Measurements from ENCODE around the gene NOX5.

Gene NOX5

DNA sequence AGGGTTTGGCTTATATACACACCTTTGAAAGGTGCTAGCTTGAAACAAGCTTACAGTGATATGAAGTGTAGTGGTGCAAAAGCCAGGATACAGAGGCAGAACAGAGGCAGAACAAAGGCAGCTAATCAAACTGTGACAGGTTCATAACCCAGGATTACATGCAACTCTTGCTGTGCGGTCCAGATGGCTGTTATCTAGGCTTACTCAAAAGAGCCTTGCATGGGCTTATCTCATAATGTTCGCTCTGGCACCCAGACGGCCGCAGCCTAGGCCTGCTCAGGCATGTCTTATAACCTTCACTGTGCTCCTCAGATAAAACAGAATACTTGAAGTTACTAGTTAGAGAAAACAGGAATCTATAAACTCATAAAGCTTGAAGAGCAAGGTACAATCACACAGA is 22.8 kb upstream of the NOX5 start:
- DNase-seq (ENCODE audit: low read depth): no peak

DNA sequence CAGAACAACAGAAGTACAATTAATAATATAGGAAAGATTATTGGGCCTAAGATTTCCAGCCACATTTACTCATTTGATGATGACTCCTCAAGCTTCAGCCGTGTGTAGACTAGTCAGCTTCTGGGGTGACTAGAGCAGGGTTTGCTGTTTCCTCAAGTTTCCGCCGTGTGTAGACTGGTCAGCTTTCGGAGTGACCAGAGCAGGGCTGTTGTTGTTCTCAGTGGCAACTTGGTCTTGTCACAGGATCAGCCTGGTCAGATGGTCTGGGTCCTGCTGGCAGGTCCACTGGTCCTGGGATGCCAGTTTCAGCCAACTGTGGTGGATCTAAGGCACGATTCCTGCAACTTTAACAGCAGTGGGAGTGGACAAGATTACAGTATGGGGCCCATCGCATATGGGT is 21.8 kb upstream of the NOX5 start:
- no peak for DNase-seq (ENCODE audit: low read depth)

DNA sequence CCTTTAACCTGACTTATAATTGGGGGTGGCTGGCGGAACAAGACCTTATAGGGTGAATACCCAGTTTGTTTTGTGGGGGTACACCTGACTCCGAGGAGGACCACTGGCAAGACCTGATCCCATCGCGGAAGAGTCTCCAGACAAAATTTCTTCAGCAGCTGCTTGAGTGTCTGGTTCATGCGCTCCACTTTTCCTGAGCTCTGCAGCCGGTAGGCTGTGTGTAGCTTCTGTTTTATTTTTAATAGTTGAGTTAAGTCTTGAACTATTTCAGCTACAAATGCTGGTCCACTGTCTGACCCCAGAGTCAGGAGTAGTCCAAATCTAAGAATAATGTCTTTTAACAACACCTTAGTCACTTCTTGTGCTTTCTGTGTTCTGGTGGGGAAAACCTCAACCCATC is 21.2 kb upstream of the NOX5 start:
- DNase-seq (ENCODE audit: low read depth): no peak

- DNase-seq (ENCODE audit: low read depth): no peak
Measured at GRCh38 chr15:68994149-68994548, 20.3 kb upstream of the NOX5 start.

DNA sequence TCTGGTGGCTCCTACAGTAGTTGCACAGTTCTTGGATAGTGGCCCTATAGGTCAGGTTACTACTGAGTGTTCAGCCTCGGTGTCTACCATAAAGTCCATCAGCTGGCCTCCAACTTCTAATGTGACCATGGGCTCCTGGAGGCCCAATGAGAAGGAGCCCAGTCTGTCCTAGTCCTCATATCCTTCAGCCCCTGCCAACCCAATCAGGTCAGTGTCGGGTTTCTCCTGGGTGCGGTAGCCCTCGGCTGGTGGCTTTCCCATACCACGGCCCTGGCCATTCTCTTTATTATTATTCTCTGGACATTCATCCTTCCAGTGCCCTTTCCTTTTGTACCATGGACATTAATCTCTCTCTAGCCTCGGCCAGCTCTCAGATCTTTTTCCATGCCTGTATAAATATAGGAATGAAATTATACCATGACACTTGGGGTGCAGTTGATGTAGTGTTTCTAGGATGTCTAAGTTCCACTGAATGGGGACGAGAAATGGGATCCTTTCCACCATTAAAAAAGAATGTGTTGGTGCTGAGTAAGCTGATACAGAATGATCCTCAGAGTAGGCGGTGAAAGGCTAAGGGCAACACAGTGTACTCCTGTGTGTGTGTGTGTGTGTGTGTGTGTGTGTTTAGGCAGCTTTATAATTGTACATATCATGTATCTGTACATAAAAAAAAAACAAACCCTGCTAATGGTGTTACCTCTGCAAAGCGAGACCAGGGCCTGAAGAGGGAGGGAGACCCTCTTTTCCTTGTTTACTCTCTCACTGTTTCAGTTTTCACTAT is 19.3 kb upstream of the NOX5 start:
- no peak for DNase-seq (ENCODE audit: low read depth)

DNA sequence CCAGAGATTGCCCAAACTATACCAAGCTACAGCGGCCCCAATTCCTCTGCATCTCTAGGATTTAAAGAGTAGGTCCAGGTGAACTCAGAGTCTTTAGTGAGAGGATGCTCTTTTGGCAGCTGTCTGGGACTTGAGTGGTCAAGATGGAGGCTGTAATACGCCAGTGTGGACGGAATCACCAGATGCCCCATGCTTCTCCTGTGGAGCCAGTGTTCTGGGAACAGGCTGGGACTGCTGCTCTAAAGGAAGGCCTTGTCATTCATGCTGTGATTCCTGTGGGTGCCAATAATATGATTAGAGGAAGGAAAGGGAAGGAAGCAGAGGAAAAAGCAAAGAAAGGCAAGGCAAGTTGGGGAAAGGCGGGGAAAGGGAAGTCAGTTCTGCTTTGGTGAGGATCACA is 17.4 kb upstream of the NOX5 start:
- DNase-seq (ENCODE audit: low read depth): no peak

GRCh38 chr15:68997930-68998777 is 16.3 kb upstream of the NOX5 start:
- no peak for DNase-seq (ENCODE audit: low read depth)

GRCh38 chr15:68999091-68999490 is 15.4 kb upstream of the NOX5 start:
- DNase-seq (ENCODE audit: low read depth): no peak

DNA sequence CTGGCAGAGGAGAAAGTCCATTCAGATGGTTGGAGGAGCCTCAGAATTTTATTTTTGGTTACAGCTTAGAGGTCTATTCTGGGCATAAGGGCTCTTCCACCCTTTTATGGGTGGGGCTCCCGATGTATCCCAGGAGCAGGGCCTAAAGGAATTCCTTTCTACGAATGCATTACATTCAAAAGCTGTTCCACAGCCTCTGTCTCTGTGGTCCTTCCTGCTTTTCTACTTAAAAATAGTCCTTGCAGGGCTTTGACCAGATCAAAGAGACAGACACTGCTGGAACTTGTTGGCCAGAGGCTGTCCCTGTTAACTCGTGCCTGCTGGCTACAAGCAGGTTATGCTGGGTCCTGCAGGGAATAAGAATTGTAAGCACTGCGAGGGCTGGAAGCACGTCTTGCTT is 14.4 kb upstream of the NOX5 start:
- no peak for DNase-seq (ENCODE audit: low read depth)

DNA sequence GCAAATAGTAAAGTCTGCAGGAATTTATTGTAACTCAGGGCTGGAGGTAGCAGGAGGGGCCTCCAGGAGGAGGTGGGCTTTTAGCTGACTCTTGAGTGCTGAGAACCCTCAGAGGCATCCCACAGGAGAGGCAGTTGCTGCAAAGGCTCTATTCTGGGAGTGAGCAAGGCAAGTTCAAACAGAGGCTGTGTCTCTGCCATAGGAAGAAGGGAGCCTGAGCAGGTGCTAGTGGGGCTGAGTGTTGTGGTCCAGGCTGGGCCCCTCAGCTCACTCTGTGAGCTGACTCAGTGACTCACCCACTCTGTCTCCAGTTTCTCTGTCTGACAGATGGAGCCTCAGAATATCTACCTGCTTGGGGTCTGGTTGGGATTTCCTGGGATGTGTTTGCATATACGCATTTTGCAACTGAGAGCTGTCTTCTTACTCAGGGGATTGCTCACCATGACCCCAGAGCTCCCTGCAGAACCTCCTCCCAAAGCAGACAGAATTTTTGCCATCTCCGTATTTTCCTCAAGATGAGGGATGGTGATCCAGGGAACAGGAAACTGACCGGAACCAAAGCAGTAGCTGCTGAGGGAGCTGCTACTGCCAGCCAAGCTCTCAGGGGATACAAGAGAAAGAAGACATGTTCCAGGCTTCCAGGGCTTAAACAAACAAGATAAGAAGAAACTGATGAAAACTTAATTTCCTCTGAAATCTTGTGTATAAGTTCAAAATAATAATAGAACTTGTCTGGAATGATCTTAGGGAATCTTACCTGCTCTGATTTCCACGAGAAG is 13.6 kb upstream of the NOX5 start:
- DNase-seq (ENCODE audit: low read depth): no peak

DNA sequence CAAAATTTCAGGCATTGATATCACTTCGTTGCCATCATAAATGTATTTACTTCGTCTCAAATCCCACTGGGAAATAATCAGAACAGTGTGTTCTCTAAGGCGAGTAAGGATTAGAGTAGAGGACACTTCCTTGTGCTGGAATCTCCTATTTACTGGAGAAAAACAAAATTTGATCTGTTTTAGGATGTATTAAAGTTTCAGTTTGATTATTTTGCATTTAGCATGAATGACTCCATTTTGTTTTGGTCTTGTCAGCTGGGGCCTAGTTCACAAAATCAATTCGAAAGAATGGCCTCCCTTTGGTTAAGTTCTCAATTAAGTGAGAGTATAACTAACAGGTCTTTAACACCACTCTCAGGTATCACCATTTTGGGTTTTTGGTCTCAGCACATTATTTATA is 11.7 kb upstream of the NOX5 start:
- no peak for DNase-seq (ENCODE audit: low read depth)

DNA sequence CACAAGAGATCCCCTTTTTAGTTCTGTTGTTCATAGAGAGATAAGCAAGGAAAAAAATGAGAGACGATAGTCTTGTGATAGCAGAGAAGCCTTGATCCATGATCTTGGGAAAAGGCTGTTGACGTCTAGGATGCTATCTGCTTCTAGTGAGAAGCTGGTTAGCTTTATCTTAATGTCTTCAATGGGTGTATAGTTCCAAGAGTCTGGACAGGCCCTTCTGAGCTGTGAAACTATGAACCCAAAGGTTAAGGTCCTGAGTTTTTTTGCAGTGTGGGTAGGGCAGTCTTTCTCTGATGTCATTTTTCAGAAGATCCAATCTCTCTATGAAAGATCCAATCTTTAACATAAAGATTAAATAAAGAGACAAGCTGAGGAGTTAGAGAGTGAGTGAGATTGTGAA is 10.5 kb upstream of the NOX5 start:
- DNase-seq (ENCODE audit: low read depth): no peak

- DNase-seq (ENCODE audit: low read depth): no peak
Measured at GRCh38 chr15:69008056-69008455, 6.4 kb upstream of the NOX5 start.

- DNase-seq (ENCODE audit: low read depth): no peak
Measured at GRCh38 chr15:69009341-69009740, 5.2 kb upstream of the NOX5 start.

DNA sequence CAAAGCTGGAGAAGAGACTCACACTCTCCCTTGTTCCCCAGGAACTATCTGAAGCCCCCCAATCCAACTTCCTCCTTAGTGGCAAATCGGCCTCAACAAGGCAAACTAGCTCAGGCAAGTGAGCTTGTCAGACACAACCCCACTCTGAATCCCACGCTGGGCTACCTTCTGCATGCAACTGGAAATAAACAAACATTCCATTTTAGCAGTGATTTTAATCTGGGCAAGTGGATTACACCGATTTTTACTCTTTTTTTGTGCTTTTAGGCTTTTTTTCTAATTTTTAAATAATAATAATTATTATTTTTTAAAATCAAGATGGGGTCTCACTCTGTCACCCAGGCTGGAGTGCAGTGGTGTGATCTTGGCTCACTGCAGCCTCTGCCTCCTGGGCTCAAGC is 2.9 kb upstream of the NOX5 start:
- DNase-seq (ENCODE audit: low read depth): no peak

GRCh38 chr15:69012761-69013364 is 1.6 kb upstream of the NOX5 start:
- no peak for DNase-seq (ENCODE audit: low read depth)

DNA sequence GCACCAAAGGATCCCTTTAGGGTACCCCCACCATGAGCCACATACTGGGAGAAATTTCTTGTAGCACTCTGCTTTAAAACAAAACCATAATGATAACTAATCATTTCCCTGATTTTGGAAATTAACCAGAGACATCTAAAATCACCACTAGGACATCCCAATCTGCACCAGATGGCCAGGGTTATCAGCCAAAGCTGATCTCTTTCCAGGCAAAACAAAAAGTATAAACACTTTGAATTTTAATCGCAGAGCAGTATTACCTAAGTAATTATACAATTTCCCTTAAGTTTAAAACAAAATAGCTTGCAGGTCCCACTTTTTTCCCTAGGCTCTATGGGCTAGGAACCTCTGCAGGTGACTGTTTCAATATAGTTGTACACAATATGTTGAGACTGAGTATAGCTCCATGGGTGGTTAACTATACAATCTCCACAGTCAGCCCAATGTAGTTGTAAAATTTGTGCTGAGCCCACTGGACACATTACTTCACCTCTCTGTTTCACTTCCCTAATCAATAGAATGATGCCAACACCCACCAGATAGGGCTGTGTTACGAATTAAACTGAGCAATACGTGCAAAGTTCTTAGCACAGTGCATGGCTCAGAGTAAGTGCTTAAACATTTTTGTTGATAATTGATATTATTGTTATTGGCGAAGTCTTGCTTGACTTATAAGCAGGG is 629 bp upstream of the NOX5 start:
- DNase-seq (ENCODE audit: low read depth): no peak

GRCh38 chr15:69015591-69015990 is 1.1 kb downstream of the NOX5 start:
- DNase-seq (ENCODE audit: low read depth): no peak

- no peak for DNase-seq (ENCODE audit: low read depth)
Measured at GRCh38 chr15:69016021-69016595, 1.6 kb downstream of the NOX5 start.

DNA sequence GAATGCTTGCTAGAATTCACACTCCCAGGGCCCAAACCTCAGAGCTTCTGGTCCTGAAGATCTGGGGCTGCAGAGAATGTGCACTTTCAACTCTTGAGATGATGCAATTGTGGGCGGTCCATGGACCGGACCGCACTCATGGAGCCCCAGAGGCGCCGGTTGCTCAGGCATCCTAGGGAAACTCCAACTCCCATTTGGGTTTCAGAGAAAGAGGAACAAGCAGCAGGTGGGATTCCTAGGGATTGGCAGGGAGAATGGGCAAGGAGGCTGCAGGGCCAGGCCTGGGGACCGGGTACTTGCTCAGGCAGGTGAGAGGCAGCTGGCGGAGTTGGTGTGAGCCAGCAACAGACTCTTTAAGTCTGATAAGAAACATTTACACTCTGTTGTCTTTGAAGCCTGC is 3.5 kb downstream of the NOX5 start:
- no peak for DNase-seq (ENCODE audit: low read depth)

DNA sequence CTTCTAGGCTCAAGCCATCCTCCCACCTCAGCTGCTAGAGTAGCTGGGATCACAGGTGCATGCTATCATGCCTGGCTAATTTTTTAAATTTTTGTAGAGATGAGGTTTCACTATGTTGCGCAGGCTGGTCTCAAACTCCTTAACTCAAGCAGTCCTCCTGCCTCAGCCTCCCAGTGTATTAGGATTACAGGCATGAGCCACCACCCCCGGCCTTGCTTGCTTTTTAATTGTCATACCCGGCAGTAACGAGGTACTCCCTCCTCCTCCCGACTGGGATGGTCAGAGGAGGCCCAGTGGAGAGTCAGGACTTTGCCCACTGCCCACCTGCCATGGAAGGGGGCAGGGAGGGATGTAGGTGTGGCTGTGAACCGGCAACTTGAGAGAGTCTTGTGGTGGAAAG is 4.5 kb downstream of the NOX5 start:
- no peak for DNase-seq (ENCODE audit: low read depth)

Data from activated T-cell treated with anti-CD3 and anti-CD28 coated beads for 24 hours (primary cell).